Inflammatory macrophage treated with lipopolysaccharide for 1 hour (primary cell): ENCODE data around the gene SLC25A53.
"Not testable (repeated sequence)": the region's sequence is repeated elsewhere in the genome, so short reads cannot be mapped to it uniquely, and the experiment has no call there.

Source experiments
- DNase-seq, 2 donors: peaks; one replicate each; pipeline ENCODE4 v3.0.0-alpha.2; 2020 to 2022

The SLC25A53 gene

GRCh38 chrX:104130808-104131207 lies 26.0 kb downstream of the SLC25A53 start:
- DNase-seq, result no peak

GRCh38 chrX:104126856-104127255 lies 30.0 kb downstream of the SLC25A53 start:
- DNase-seq, result no peak

GRCh38 chrX:104122829-104123228 lies 34.0 kb downstream of the SLC25A53 start:
- no peak for DNase-seq

GRCh38 chrX:104118765-104119164 lies 38.0 kb downstream of the SLC25A53 start:
- no peak for DNase-seq

GRCh38 chrX:104117759-104118158 lies 39.0 kb downstream of the SLC25A53 start:
- no peak for DNase-seq

GRCh38 chrX:104113222-104113965 lies 43.4 kb downstream of the SLC25A53 start:
- DNase-seq, result peak; percentile 5 to 6

- DNase-seq, result peak; percentile 2
These were observed 44.4 kb downstream of the SLC25A53 start, which contains the start of gene ZCCHC18 for GRCh38 chrX:104112326-104112951. Gene ZCCHC18 (plus strand): TSS chrX:104112523. CDS start chrX:104114112, 1,589 bp downstream.

- not testable (repeated sequence) for DNase-seq
These were observed 46.1 kb downstream of the SLC25A53 start for GRCh38 chrX:104110491-104111240.

- DNase-seq, result no peak
These were observed 47.9 kb downstream of the SLC25A53 start for GRCh38 chrX:104108955-104109354.

GRCh38 chrX:104105330-104106262 lies 51.2 kb downstream of the SLC25A53 start:
- DNase-seq, result no peak

GRCh38 chrX:104104676-104105075 lies 52.1 kb downstream of the SLC25A53 start:
- no peak for DNase-seq

- no peak for DNase-seq
These were observed 57.9 kb downstream of the SLC25A53 start for GRCh38 chrX:104098919-104099318.

- DNase-seq, result peak; percentile 48
These were observed 58.5 kb downstream of the SLC25A53 start for GRCh38 chrX:104098151-104098808.

- no peak for DNase-seq
These were observed 70.9 kb downstream of the SLC25A53 start for GRCh38 chrX:104085919-104086318.

GRCh38 chrX:104085477-104085876 lies 71.3 kb downstream of the SLC25A53 start:
- DNase-seq, result no peak

GRCh38 chrX:104084534-104085277 lies 72.1 kb downstream of the SLC25A53 start:
- DNase-seq, result no peak

GRCh38 chrX:104084063-104084462 lies 72.7 kb downstream of the SLC25A53 start:
- DNase-seq, result no peak

GRCh38 chrX:104077854-104078253 lies 79.0 kb downstream of the SLC25A53 start:
- DNase-seq, result not testable (repeated sequence)

GRCh38 chrX:104075778-104076445 lies 80.9 kb downstream of the SLC25A53 start, which contains the start of gene TMSB15C:
Gene TMSB15C (minus strand): TSS chrX:104076236.
- DNase-seq, result not testable (repeated sequence)

GRCh38 chrX:104062636-104063035 lies 94.2 kb downstream of the SLC25A53 start:
- not testable (repeated sequence) for DNase-seq
